SIG-M5 treated with dmso at 0.1 percent for 504 hours (cell line): ENCODE data around the gene GOLGA8R.
"Not testable (repeated sequence)": the region's sequence is repeated elsewhere in the genome, so short reads cannot be mapped to it uniquely, and the experiment has no call there.

ENCODE experiments used
- DNase-seq: peaks from one replicate; lab custom pipeline; 2025; ENCODE audit not compliant: unreplicated experiment; lab: John Stamatoyannopoulos, UW

GOLGA8R gene

GRCh38 chr15:30414160-30414559, at the start of gene GOLGA8R:
Gene GOLGA8R, minus strand, starts transcription at chr15:30414260. Its CDS starts 98 bp downstream, at chr15:30414162.
- not testable (repeated sequence) for DNase-seq

GRCh38 chr15:30463849-30464248, 49.8 kb upstream of the GOLGA8R start:
- not testable (repeated sequence) for DNase-seq

- not testable (repeated sequence) for DNase-seq
Measured at GRCh38 chr15:30462176-30462575, 48.1 kb upstream of the GOLGA8R start.

- DNase-seq = not testable (repeated sequence)
Measured at GRCh38 chr15:30452702-30453101, 38.6 kb upstream of the GOLGA8R start.

- not testable (repeated sequence) for DNase-seq
Measured at GRCh38 chr15:30438348-30438747, 24.3 kb upstream of the GOLGA8R start.

- DNase-seq = not testable (repeated sequence)
Measured at GRCh38 chr15:30435878-30436277, 21.8 kb upstream of the GOLGA8R start.

- DNase-seq = not testable (repeated sequence)
Measured at GRCh38 chr15:30420723-30421122, 6.7 kb upstream of the GOLGA8R start.

GRCh38 chr15:30407636-30408035, 6.4 kb downstream of the GOLGA8R start:
- DNase-seq = not testable (repeated sequence)

- DNase-seq = not testable (repeated sequence)
Measured at GRCh38 chr15:30398988-30399387, 15.1 kb downstream of the GOLGA8R start.

GRCh38 chr15:30393664-30393991, 20.4 kb downstream of the GOLGA8R start:
- DNase-seq = not testable (repeated sequence)

- not testable (repeated sequence) for DNase-seq
Measured at GRCh38 chr15:30392766-30393663, 21.0 kb downstream of the GOLGA8R start, which contains the start of gene CHRFAM7A. Gene CHRFAM7A, minus strand, starts transcription at chr15:30393540. Its CDS starts 10,189 bp downstream, at chr15:30383351.

- DNase-seq = not testable (repeated sequence)
Measured at GRCh38 chr15:30386318-30386887, 27.7 kb downstream of the GOLGA8R start.

- DNase-seq = not testable (repeated sequence)
Measured at GRCh38 chr15:30377082-30377413, 37.0 kb downstream of the GOLGA8R start.

- not testable (repeated sequence) for DNase-seq
Measured at GRCh38 chr15:30376375-30377081, 37.5 kb downstream of the GOLGA8R start.

- not testable (repeated sequence) for DNase-seq
Measured at GRCh38 chr15:30375872-30376271, 38.2 kb downstream of the GOLGA8R start.

GRCh38 chr15:30374862-30375261, 39.2 kb downstream of the GOLGA8R start:
- DNase-seq = not testable (repeated sequence)

- DNase-seq = not testable (repeated sequence)
Measured at GRCh38 chr15:30368271-30368670, 45.8 kb downstream of the GOLGA8R start.

GRCh38 chr15:30367246-30367645, 46.8 kb downstream of the GOLGA8R start:
- not testable (repeated sequence) for DNase-seq

GRCh38 chr15:30361404-30361803, 52.7 kb downstream of the GOLGA8R start:
- DNase-seq = not testable (repeated sequence)

- not testable (repeated sequence) for DNase-seq
Measured at GRCh38 chr15:30360990-30361389, 53.1 kb downstream of the GOLGA8R start.

- DNase-seq = not testable (repeated sequence)
Measured at GRCh38 chr15:30355043-30355442, 59.0 kb downstream of the GOLGA8R start.
